Measurements from ENCODE around the gene SPPL2B. TPM values are rescaled to one million over a fixed set of nuclear protein-coding genes. Genes with fewer than 3 reads are reported as not detected.

SPPL2B gene
- total RNA-seq, 1 donor from 2014 or later, result 20.7 TPM

- H3K4me1 Mint-ChIP-seq, result peaks cover 8% of the 10 kb centered on the region
- no peak overlapping the region for H2AFZ ChIP-seq (replicated peaks)
- H3K27me3 ChIP-seq, result no peaks in the 10 kb centered on the region
- H3K4me1 ChIP-seq, result peaks cover 3% of the 10 kb centered on the region
- H3K36me3 Mint-ChIP-seq, result peaks cover 4% of the 10 kb centered on the region
- no peaks in the 10 kb centered on the region for H3K9me3 Mint-ChIP-seq
- no peak overlapping the region for H3K27ac ChIP-seq
- no peak overlapping the region for H3K9ac ChIP-seq
- no peaks in the 10 kb centered on the region for H3K9me3 ChIP-seq (ENCODE audit: low read depth)
- H3K4me3 Mint-ChIP-seq, result no peak overlapping the region
- H3K4me3 ChIP-seq, result no peak overlapping the region
- TF ChIP-seq EZH2 (IDR thresholded peaks at IDR 0.05), result no peak
- no peak for TF ChIP-seq CTCF (IDR thresholded peaks at IDR 0.05)
- no peak for TF ChIP-seq EZH2phosphoT487 (IDR thresholded peaks at IDR 0.05)
- H4K20me1 ChIP-seq (ENCODE audit: low read depth), result peaks cover 21% of the 10 kb centered on the region
- no peak overlapping the region for H3K27ac Mint-ChIP-seq
- DNase-seq (ENCODE audit: low spot score), result no peak
- no peak overlapping the region for H3K4me2 ChIP-seq
- H3K27me3 Mint-ChIP-seq (ENCODE audit: insufficient read depth, low read depth), result peaks cover 3% of the 10 kb centered on the region
- no peaks in the 10 kb centered on the region for H3K36me3 ChIP-seq
- peaks cover 5% of the 10 kb centered on the region for H3F3A ChIP-seq (ENCODE audit: low read depth)
- H3K79me2 ChIP-seq (ENCODE audit: low read depth), result peaks cover 13% of the 10 kb centered on the region
These were observed 13.5 kb downstream of the SPPL2B start for GRCh38 chr19:2341982-2342381.

GRCh38 chr19:2342656-2343288 is 14.3 kb downstream of the SPPL2B start:
- no peaks in the 10 kb centered on the region for H3K36me3 ChIP-seq
- H3K79me2 ChIP-seq (ENCODE audit: low read depth), result peaks cover 9% of the 10 kb centered on the region
- no peak overlapping the region for H3K4me2 ChIP-seq
- no peak overlapping the region for H3K4me3 ChIP-seq
- TF ChIP-seq EZH2phosphoT487 (IDR thresholded peaks at IDR 0.05) (no peak), CTCF (IDR thresholded peaks at IDR 0.05) (no peak), EZH2 (IDR thresholded peaks at IDR 0.05) (no peak)
- H2AFZ ChIP-seq (replicated peaks), result no peak overlapping the region
- H3K27ac ChIP-seq, result no peak overlapping the region
- peaks cover 13% of the 10 kb centered on the region for H4K20me1 ChIP-seq (ENCODE audit: low read depth)
- DNase-seq (ENCODE audit: low spot score), result no peak
- H3K9me3 Mint-ChIP-seq, result no peaks in the 10 kb centered on the region
- no peak overlapping the region for H3K9ac ChIP-seq
- no peak overlapping the region for H3K4me3 Mint-ChIP-seq
- H3K27ac Mint-ChIP-seq, result no peak overlapping the region
- H3K27me3 Mint-ChIP-seq (ENCODE audit: insufficient read depth, low read depth), result peaks cover 3% of the 10 kb centered on the region
- peaks cover 4% of the 10 kb centered on the region for H3K36me3 Mint-ChIP-seq
- no peaks in the 10 kb centered on the region for H3K27me3 ChIP-seq
- H3F3A ChIP-seq (ENCODE audit: low read depth), result no peaks in the 10 kb centered on the region
- H3K4me1 ChIP-seq, result no peaks in the 10 kb centered on the region
- peaks cover under 1% of the 10 kb centered on the region for H3K4me1 Mint-ChIP-seq
- H3K9me3 ChIP-seq (ENCODE audit: low read depth), result no peaks in the 10 kb centered on the region

- TF ChIP-seq EZH2phosphoT487 (IDR thresholded peaks at IDR 0.05), result no peak
- TF ChIP-seq EZH2 (IDR thresholded peaks at IDR 0.05), result no peak
- no peak for TF ChIP-seq CTCF (IDR thresholded peaks at IDR 0.05)
- no peaks in the 10 kb centered on the region for H3K9me3 Mint-ChIP-seq
- H3K4me3 ChIP-seq, result no peak overlapping the region
- peaks cover 4% of the 10 kb centered on the region for H3K36me3 Mint-ChIP-seq
- H3K27me3 ChIP-seq, result no peaks in the 10 kb centered on the region
- H3K4me2 ChIP-seq, result no peak overlapping the region
- H3K9me3 ChIP-seq (ENCODE audit: low read depth), result no peaks in the 10 kb centered on the region
- no peak overlapping the region for H3K9ac ChIP-seq
- H3F3A ChIP-seq (ENCODE audit: low read depth), result no peaks in the 10 kb centered on the region
- no peak overlapping the region for H3K27ac ChIP-seq
- H3K4me3 Mint-ChIP-seq, result no peak overlapping the region
- H3K27ac Mint-ChIP-seq, result no peak overlapping the region
- H3K79me2 ChIP-seq (ENCODE audit: low read depth), result peaks cover 2% of the 10 kb centered on the region
- no peaks in the 10 kb centered on the region for H3K4me1 ChIP-seq
- H2AFZ ChIP-seq (replicated peaks), result no peak overlapping the region
- peaks cover 3% of the 10 kb centered on the region for H3K27me3 Mint-ChIP-seq (ENCODE audit: insufficient read depth, low read depth)
- peaks cover 7% of the 10 kb centered on the region for H4K20me1 ChIP-seq (ENCODE audit: low read depth)
- no peak for DNase-seq (ENCODE audit: low spot score)
- H3K36me3 ChIP-seq, result no peaks in the 10 kb centered on the region
- H3K4me1 Mint-ChIP-seq, result no peaks in the 10 kb centered on the region
These were observed 15.0 kb downstream of the SPPL2B start for GRCh38 chr19:2343289-2343982.
